Erythroblast (primary cell): Measurements from ENCODE around the gene UBTFL1.

ENCODE experiments used
- GATA1 ChIP-seq: IDR thresholded peaks from 2 replicates; pipeline ENCODE4 v1.6.1; 2011; ENCODE audit warnings: low read depth, mild to moderate bottlenecking, control low read depth, low read length, moderate library complexity
- POLR2A ChIP-seq: IDR thresholded peaks from 2 replicates; pipeline ENCODE4 v1.6.1; 2011; ENCODE audit warnings: mild to moderate bottlenecking, low read length

- TF ChIP-seq POLR2A, result no peak
- TF ChIP-seq GATA1, result no peak
Observed at GRCh38 chr11:90124946-90125345, 39.2 kb downstream of the UBTFL1 start.
